Neural cell (in vitro differentiated cells): ENCODE measurements around the gene RYR2. TPM values are rescaled to one million over a fixed set of nuclear protein-coding genes. Genes with fewer than 3 reads are reported as not detected.

Experiments
- H2AFZ ChIP-seq: fragments of 200-600, 300-800 bp; sonication (generic), shearing (Covaris generic); 2 replicates; pipeline ENCODE4 v1.6.0; 2014; ENCODE audit warnings: low read depth, mild to moderate bottlenecking, antibody characterized with exemption, low read length, moderate library complexity
- H3F3A ChIP-seq: fragments of 200-600 bp; shearing (Covaris generic); 2 replicates; pipeline ENCODE4 v1.6.1; 2016; ENCODE audit warnings: mild to moderate bottlenecking, moderate library complexity, mixed read lengths, antibody characterized with exemption, low read length; ENCODE audit not compliant: insufficient read depth, poor library complexity, severe bottlenecking
- H3K27ac ChIP-seq: fragments of 200-600, 300-800 bp; sonication (generic), shearing (Covaris generic); 2 replicates; pipeline ENCODE4 v1.5.1; 2014; ENCODE audit warnings: mild to moderate bottlenecking, low read length, moderate library complexity
- H3K27me3 ChIP-seq: fragments of 300-800, 200-600 bp; sonication (generic), shearing (Covaris generic); 2 replicates; pipeline ENCODE4 v1.6.0; 2014; ENCODE audit warnings: mild to moderate bottlenecking, low read depth, low read length, moderate library complexity; ENCODE audit not compliant: insufficient read depth
- H3K36me3 ChIP-seq: fragments of 300-800, 200-600 bp; sonication (generic), shearing (Covaris generic); 2 replicates; pipeline ENCODE4 v1.5.1; 2014; ENCODE audit warnings: mild to moderate bottlenecking, antibody characterized with exemption, low read length, moderate library complexity; ENCODE audit not compliant: insufficient read depth
- H3K4me2 ChIP-seq: fragments of 300-800, 200-600 bp; sonication (generic), shearing (Covaris generic); 2 replicates; pipeline ENCODE4 v1.6.0; 2014; ENCODE audit warnings: mild to moderate bottlenecking, low read length
- H3K4me3 ChIP-seq: fragments of 300-800, 200-600 bp; sonication (generic), shearing (Covaris generic); 2 replicates; pipeline ENCODE4 v1.5.1; 2014; ENCODE audit warnings: mild to moderate bottlenecking, low read length, moderate library complexity
- H3K79me2 ChIP-seq: fragments of 200-600 bp; shearing (Covaris generic); replicated peaks from 2 replicates; pipeline ENCODE4 v1.6.0; 2014; ENCODE audit warnings: mild to moderate bottlenecking, low read length, moderate library complexity; ENCODE audit not compliant: insufficient read depth
- H3K9ac ChIP-seq: fragments of 300-800, 200-600 bp; sonication (generic), shearing (Covaris generic); 2 replicates; pipeline ENCODE4 v1.6.1; 2016; ENCODE audit warnings: mild to moderate bottlenecking, low read length, mixed read lengths
- H3K9me2 ChIP-seq: fragments of 200-600 bp; shearing (Covaris generic); 2 replicates; pipeline ENCODE4 v1.6.1; 2016; ENCODE audit warnings: mild to moderate bottlenecking, low read length, mixed read lengths; ENCODE audit not compliant: insufficient read depth
- H3K9me3 ChIP-seq: fragments of 200-600, 300-800 bp; sonication (generic), shearing (Covaris generic); 2 replicates; pipeline ENCODE4 v1.6.1; 2016; ENCODE audit warnings: mild to moderate bottlenecking, mixed run types, low read length, moderate library complexity, mixed read lengths
- H4K20me1 ChIP-seq: fragments of 200-600 bp; shearing (Covaris generic); 2 replicates; pipeline ENCODE4 v1.6.1; 2016; ENCODE audit warnings: mild to moderate bottlenecking, mixed run types; ENCODE audit not compliant: insufficient read depth
- CTCF ChIP-seq: fragments of 450-650 bp; IDR thresholded peaks from 2 replicates; pipeline ENCODE4 v1.5.1; 2014; ENCODE audit warnings: antibody characterized with exemption, mild to moderate bottlenecking, moderate library complexity; ENCODE audit not compliant: poor library complexity, severe bottlenecking
- EP300 ChIP-seq: fragments of 450-650 bp; conservative IDR thresholded peaks from 2 replicates; pipeline ENCODE4 v1.6.1; 2014; ENCODE audit warnings: antibody characterized with exemption, mild to moderate bottlenecking, moderate library complexity; ENCODE audit not compliant: poor library complexity, severe bottlenecking
- EZH2 ChIP-seq: fragments of 200-600, 300-800 bp; shearing (Covaris generic), sonication (generic); IDR thresholded peaks from 2 replicates; pipeline ENCODE4 v1.6.1; 2014; ENCODE audit warnings: antibody characterized with exemption, low read length, borderline replicate concordance, mild to moderate bottlenecking; ENCODE audit not compliant: insufficient read depth, poor library complexity, severe bottlenecking
- MXI1 ChIP-seq: fragments of 450-650 bp; conservative IDR thresholded peaks from 2 replicates; pipeline ENCODE4 v1.6.1; 2014; ENCODE audit warnings: antibody characterized with exemption, mild to moderate bottlenecking; ENCODE audit not compliant: poor library complexity, severe bottlenecking
- POLR2AphosphoS5 ChIP-seq: IDR thresholded peaks from 2 replicates; pipeline ENCODE4 v1.6.1; 2012
- RAD21 ChIP-seq: fragments of 450-650 bp; conservative IDR thresholded peaks from 2 replicates; pipeline ENCODE4 v1.6.1; 2014; ENCODE audit warnings: antibody characterized with exemption, mild to moderate bottlenecking, moderate library complexity
- REST ChIP-seq: IDR thresholded peaks from 2 replicates; pipeline ENCODE4 v1.6.1; 2012; ENCODE audit warnings: borderline replicate concordance
- SMC3 ChIP-seq: fragments of 450-650 bp; conservative IDR thresholded peaks from 2 replicates; pipeline ENCODE4 v1.6.1; 2014; ENCODE audit warnings: antibody characterized with exemption, mild to moderate bottlenecking, moderate library complexity; ENCODE audit not compliant: poor library complexity
- TAF1 ChIP-seq: IDR thresholded peaks from 2 replicates; pipeline ENCODE4 v1.6.1; 2012; ENCODE audit warnings: low read depth
- polyA plus RNA-seq: library from polyadenylated mRNA; depleted of rRNA; stranded (reverse); fragments of >200 nt; gene quantifications from 2 replicates; pipeline ENCODE4 v1.2.3, GENCODE V29; 2014

The RYR2 gene
- polyA plus RNA-seq, 1 donor from 2014 or later: 3.8 TPM

- no peak overlapping the region for H3K4me2 ChIP-seq
- H3K36me3 ChIP-seq: no peaks in the 10 kb centered on the region
- H3K9me3 ChIP-seq: no peaks in the 10 kb centered on the region
- no peak for TF ChIP-seq EZH2
- no peak for TF ChIP-seq REST
- TF ChIP-seq CTCF: no peak
- no peak for TF ChIP-seq POLR2AphosphoS5
- TF ChIP-seq TAF1: no peak
- TF ChIP-seq SMC3: no peak
- no peak for TF ChIP-seq EP300
- TF ChIP-seq RAD21: no peak
- TF ChIP-seq MXI1: no peak
- no peaks in the 10 kb centered on the region for H3K27me3 ChIP-seq
- H3K4me3 ChIP-seq: no peak overlapping the region
- H2AFZ ChIP-seq: no peak overlapping the region
- H3K27ac ChIP-seq: no peak overlapping the region
- no peaks in the 10 kb centered on the region for H3K9me2 ChIP-seq
- no peaks in the 10 kb centered on the region for H4K20me1 ChIP-seq
- H3F3A ChIP-seq: no peaks in the 10 kb centered on the region
- no peak overlapping the region for H3K9ac ChIP-seq
- H3K79me2 ChIP-seq: no peaks in the 10 kb centered on the region
Observed at GRCh38 chr1:237528545-237528944, 486.6 kb downstream of the RYR2 start.

GRCh38 chr1:237539055-237539454 is 497.1 kb downstream of the RYR2 start:
- H3K27ac ChIP-seq: no peak overlapping the region
- no peak overlapping the region for H2AFZ ChIP-seq
- H3K9me3 ChIP-seq: no peaks in the 10 kb centered on the region
- no peaks in the 10 kb centered on the region for H3F3A ChIP-seq
- no peak overlapping the region for H3K4me3 ChIP-seq
- H3K79me2 ChIP-seq: no peaks in the 10 kb centered on the region
- no peak for TF ChIP-seq EZH2
- TF ChIP-seq REST: no peak
- no peak for TF ChIP-seq POLR2AphosphoS5
- TF ChIP-seq SMC3: no peak
- no peak for TF ChIP-seq RAD21
- TF ChIP-seq CTCF: no peak
- TF ChIP-seq MXI1: no peak
- no peak for TF ChIP-seq EP300
- no peak for TF ChIP-seq TAF1
- no peak overlapping the region for H3K4me2 ChIP-seq
- no peaks in the 10 kb centered on the region for H4K20me1 ChIP-seq
- H3K9me2 ChIP-seq: no peaks in the 10 kb centered on the region
- H3K36me3 ChIP-seq: no peaks in the 10 kb centered on the region
- no peaks in the 10 kb centered on the region for H3K27me3 ChIP-seq
- no peak overlapping the region for H3K9ac ChIP-seq
